IPS-20b (cell line): ENCODE data around the gene AFAP1L2.

ENCODE experiments used
- H3K27ac ChIP-seq: one replicate; pipeline ENCODE4 v1.5.1; 2013; ENCODE audit warnings: low read length
- H3K27me3 ChIP-seq: 2 replicates; pipeline ENCODE4 v1.6.1; 2013; ENCODE audit warnings: mild to moderate bottlenecking, low read length, inconsistent platforms; ENCODE audit not compliant: insufficient read depth
- H3K36me3 ChIP-seq: 2 replicates; pipeline ENCODE4 v1.6.1; 2013; ENCODE audit warnings: low read depth, mild to moderate bottlenecking, inconsistent platforms, low read length, moderate library complexity; ENCODE audit not compliant: insufficient read depth
- H3K4me1 ChIP-seq: 2 replicates; pipeline ENCODE4 v1.6.1; 2013; ENCODE audit warnings: mild to moderate bottlenecking, control low read depth, inconsistent platforms, low read length, moderate library complexity; ENCODE audit not compliant: insufficient read depth
- H3K4me3 ChIP-seq: 2 replicates; pipeline ENCODE4 v1.5.1; 2013; ENCODE audit warnings: mild to moderate bottlenecking, low read length, inconsistent platforms
- H3K9ac ChIP-seq: 2 replicates; pipeline ENCODE4 v1.6.1; 2013; ENCODE audit warnings: low read depth, mild to moderate bottlenecking, inconsistent platforms, low read length, moderate library complexity
- H3K9me3 ChIP-seq: 2 replicates; pipeline ENCODE4 v1.6.1; 2013; ENCODE audit warnings: mild to moderate bottlenecking, low read depth, low read length, inconsistent platforms; ENCODE audit not compliant: insufficient read depth

The AFAP1L2 gene

DNA sequence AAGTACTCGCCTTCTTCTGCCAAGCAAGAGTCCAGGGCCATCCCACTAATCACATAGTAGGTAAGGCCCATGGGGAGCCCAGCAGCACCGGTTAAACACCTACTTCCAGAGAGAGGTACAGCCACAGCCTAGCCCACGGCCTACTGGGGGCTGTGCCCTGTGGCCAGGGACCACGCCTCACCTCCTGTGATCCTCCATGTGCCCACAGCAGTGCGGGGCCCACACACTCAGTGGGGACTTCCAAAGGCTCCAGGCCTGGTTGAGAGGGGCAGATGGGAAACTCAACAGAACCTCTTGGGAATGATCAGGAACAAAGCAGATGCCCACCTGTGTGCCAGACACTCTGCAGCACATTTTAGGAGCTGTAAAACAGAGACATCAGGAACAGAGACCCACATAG is 19.7 kb downstream of the AFAP1L2 start:
- Histone ChIP-seq H3K36me3 (no peaks in the 10 kb centered on the region), H3K4me1 (no peaks in the 10 kb centered on the region), H3K4me3 (no peak overlapping the region), H3K27me3 (no peaks in the 10 kb centered on the region), H3K9me3 (no peaks in the 10 kb centered on the region), H3K9ac (no peak overlapping the region), H3K27ac (no peak overlapping the region)

DNA sequence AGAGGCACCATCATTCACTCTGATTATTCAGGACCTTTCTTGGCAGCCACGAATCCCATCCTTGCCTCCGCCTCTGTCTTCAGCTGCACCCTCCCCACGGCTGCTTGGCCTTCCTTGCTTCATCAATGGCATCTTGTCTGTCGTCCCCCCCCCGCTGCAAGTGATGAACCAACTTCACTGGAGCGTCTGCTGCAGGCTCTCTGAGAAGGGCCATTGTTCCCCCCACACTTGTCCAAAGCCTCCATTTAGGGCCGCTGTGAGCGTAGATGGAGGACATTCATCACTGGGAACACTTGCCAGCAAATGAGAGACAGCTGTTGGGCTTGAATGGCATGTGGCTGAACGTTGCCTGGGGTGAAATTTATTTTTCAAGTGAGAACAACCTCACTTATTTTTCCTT is 20.1 kb downstream of the AFAP1L2 start:
- Histone ChIP-seq H3K4me1 (no peaks in the 10 kb centered on the region), H3K9ac (no peak overlapping the region), H3K36me3 (no peaks in the 10 kb centered on the region), H3K9me3 (no peaks in the 10 kb centered on the region), H3K27ac (no peak overlapping the region), H3K4me3 (no peak overlapping the region), H3K27me3 (no peaks in the 10 kb centered on the region)

DNA sequence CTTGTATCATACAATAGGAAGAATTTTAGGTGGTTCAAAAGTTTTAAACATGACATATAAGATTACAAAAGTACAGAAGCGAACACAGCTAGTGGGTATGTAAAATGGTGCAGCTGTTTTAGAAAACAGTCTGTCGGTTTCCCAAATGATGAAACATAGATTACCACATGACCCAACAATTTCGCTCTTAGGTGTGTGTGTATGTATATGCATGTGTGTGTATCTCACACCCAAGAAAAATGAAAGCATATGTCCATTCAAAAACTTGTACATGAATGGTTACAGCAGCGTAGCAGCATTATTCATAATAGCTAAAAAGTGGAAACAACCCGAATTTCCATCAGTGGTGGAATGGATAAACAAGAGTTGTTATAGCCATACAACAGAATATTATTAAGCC is 23.5 kb downstream of the AFAP1L2 start:
- Histone ChIP-seq H3K4me3 (no peak overlapping the region), H3K4me1 (no peaks in the 10 kb centered on the region), H3K9me3 (no peaks in the 10 kb centered on the region), H3K36me3 (no peaks in the 10 kb centered on the region), H3K9ac (no peak overlapping the region), H3K27ac (no peak overlapping the region), H3K27me3 (no peaks in the 10 kb centered on the region)

DNA sequence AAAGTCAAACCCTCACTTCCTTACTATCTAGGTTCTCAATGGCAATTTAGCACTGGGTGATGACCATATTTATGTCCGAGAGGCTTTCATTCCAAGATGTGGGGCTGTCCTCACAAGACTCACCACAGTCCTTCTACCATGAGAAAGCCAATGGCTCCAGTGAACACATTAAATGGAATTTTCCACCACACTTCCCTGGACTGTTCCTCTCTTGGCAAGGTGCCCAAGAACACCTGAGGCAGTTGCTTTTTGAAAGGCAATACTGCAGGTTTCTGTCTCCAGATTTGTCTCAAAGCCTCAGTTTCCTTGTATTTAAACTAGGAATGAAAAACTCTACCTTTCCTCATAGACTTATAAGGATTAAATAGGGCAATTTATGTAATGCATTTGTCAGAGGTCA is 24.2 kb downstream of the AFAP1L2 start:
- Histone ChIP-seq H3K9ac (no peak overlapping the region), H3K36me3 (no peaks in the 10 kb centered on the region), H3K4me3 (no peak overlapping the region), H3K27ac (no peak overlapping the region), H3K9me3 (no peaks in the 10 kb centered on the region), H3K4me1 (no peaks in the 10 kb centered on the region), H3K27me3 (no peaks in the 10 kb centered on the region)

DNA sequence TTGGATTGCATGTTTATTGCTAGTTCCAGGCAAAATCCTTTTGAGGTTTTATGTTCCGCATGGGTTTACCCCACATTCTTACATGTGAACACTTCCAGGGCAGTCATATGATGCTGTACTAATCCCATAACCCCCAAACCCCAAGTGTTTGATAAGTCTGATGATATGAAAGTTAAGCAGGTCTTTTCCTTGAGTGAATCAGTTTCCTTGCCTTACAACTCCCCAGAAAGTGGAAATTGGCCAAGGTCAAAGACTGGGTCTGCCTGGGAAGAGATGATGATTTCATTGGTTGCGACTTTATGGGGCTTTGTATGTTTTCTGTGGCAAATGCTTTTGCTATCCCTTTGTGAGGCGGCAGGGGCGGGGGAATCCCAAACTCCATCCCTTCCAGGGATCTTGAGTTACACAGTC is 24.7 kb downstream of the AFAP1L2 start:
- no peak overlapping the region for H3K4me3 ChIP-seq
- no peaks in the 10 kb centered on the region for H3K36me3 ChIP-seq

DNA sequence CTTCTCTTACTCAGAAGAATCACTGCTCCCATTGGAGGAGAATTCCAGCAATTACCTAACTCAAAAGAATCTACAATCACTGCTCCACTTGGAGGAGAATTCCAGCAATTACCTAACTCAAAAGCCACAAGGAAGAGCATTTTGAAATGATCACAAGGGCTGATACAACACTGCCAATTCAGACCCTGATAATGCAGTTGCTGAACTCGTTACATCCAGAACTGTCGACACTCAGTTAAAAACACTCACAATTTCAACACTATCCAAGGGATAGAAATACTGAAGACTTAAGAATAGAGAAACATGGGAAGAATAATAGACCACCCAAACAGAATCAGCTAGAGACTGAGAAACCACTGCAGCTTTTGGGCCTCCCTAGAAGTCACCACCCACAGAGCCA is 27.8 kb downstream of the AFAP1L2 start:
- no peaks in the 10 kb centered on the region for H3K4me1 ChIP-seq
- no peak overlapping the region for H3K9ac ChIP-seq
- no peak overlapping the region for H3K27ac ChIP-seq
- no peaks in the 10 kb centered on the region for H3K27me3 ChIP-seq
- H3K36me3 ChIP-seq, result no peaks in the 10 kb centered on the region
- H3K4me3 ChIP-seq, result no peak overlapping the region
- no peaks in the 10 kb centered on the region for H3K9me3 ChIP-seq

More for the DNA sequence above, 24.7 kb downstream of the AFAP1L2 start:
- Histone ChIP-seq H3K27ac (no peak overlapping the region), H3K4me1 (no peaks in the 10 kb centered on the region), H3K27me3 (no peaks in the 10 kb centered on the region), H3K9me3 (no peaks in the 10 kb centered on the region), H3K9ac (no peak overlapping the region)

DNA sequence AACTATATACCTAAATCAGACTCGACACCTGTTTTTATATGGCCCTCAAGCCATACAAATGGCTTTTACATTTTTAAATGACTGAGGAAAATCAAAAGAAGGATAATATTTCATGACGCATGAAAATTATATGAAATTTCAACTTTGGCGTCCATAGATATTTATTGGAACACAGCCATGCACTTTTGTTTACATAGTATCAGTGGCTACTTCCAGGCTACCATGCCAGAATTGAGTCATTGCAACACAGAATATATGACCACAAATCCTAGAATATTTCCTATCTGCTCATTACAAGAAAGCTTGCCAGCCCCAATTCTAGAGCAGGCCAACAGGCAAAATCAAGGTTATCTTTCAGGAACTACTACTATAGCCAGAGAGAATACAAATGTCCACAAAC is 29.3 kb downstream of the AFAP1L2 start:
- Histone ChIP-seq H3K4me3 (no peak overlapping the region), H3K9ac (no peak overlapping the region), H3K27ac (no peak overlapping the region), H3K9me3 (no peaks in the 10 kb centered on the region), H3K4me1 (no peaks in the 10 kb centered on the region), H3K27me3 (no peaks in the 10 kb centered on the region), H3K36me3 (no peaks in the 10 kb centered on the region)

DNA sequence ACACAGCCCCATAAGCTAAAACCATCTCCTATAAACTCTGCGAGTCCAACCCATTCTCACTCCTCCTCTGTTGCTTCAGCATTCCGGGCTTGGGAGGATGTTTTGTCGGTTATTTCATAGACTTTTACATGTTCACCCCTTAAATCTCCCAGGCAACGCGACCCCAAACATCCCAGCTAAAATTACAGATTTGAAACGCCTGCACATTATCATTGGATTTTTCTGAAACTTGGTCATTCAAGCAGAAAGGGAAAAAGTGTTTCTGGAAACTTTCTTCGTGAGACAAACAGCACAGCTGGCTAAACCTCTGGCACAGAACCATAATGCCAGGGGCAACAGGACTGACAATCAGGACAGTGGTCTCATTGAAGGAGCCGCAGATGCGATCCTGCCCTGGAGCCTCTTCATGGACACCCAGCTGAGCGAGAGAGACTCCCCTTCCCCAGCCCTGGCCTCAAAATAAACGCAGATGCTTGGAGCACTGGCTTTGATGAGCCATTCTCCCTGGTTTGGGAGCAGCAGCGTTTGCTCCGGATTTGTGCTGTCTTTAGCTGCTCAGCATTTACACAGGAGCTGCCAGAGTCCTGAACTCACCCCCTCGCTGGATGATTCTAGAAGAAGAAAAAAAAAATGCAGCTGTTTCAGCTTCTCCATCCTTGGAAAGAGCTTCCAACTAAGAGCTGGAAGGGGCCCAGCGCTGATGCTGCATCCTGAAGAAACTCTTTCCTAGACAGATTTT is 30.1 kb downstream of the AFAP1L2 start:
- Histone ChIP-seq H3K27ac (no peak overlapping the region), H3K4me1 (no peaks in the 10 kb centered on the region), H3K36me3 (no peaks in the 10 kb centered on the region), H3K9ac (no peak overlapping the region), H3K9me3 (no peaks in the 10 kb centered on the region), H3K4me3 (no peak overlapping the region), H3K27me3 (no peaks in the 10 kb centered on the region)

DNA sequence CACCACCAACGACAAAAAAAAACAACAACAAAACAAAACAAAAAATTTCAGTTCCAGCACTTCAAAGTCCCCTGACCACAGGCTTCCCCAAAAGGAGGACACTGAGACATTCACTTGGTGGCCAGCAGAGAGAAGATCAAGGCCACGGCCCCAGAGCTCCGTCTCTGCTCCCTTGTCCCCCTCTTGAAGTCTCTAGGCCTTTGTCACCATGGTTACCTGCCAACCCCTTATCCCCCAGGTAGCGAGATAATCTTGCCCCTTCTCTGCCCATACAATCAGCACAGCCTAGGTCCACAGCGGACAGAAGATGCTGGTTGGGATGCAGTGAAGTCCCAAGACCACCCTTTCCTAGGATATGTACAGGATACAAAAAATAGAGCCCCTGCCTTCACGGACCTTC is 30.7 kb downstream of the AFAP1L2 start:
- Histone ChIP-seq H3K9me3 (no peaks in the 10 kb centered on the region), H3K27me3 (no peaks in the 10 kb centered on the region), H3K36me3 (no peaks in the 10 kb centered on the region), H3K9ac (no peak overlapping the region), H3K4me1 (no peaks in the 10 kb centered on the region), H3K4me3 (no peak overlapping the region), H3K27ac (no peak overlapping the region)

DNA sequence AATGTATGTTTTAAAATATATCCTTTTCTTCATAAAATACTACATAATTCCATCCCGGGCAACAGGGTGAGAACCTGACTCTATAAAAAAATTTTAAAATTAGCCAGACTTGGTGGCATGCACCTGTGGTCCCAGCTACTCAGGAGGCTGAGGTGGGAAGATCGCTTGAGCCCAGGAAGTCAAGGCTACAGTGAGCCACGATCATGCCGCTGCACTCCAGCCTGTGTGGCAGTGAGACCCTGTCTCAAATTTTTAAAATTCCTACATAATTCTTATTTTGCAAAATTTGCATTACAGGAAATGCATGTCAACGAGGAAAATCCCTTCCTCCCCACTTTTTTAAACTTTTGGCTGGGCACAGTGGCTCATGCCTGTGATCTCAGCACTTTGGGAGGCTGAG is 31.3 kb downstream of the AFAP1L2 start:
- Histone ChIP-seq H3K9ac (no peak overlapping the region), H3K27ac (no peak overlapping the region), H3K4me1 (no peaks in the 10 kb centered on the region), H3K9me3 (no peaks in the 10 kb centered on the region), H3K27me3 (no peaks in the 10 kb centered on the region), H3K36me3 (no peaks in the 10 kb centered on the region), H3K4me3 (no peak overlapping the region)

DNA sequence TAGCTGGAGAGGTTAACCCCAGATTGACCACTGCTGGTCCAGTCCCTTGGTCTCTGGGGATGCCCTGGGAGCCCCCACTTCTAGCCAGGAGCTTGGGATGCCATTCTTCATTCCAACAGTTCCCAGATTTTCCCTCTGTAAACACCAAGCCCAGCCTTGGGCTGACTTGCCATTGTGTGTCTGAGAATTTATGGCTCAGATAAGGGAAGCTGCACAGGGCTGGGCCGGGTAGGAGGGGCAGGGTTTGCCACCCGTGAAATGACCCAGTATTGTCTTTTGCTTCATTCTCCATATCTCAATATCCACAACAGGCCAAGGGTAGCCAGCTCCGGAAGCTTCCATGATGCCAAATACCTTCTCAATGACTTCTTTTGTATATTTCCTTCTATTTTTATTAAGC is 32.1 kb downstream of the AFAP1L2 start:
- Histone ChIP-seq H3K4me1 (no peaks in the 10 kb centered on the region), H3K36me3 (no peaks in the 10 kb centered on the region), H3K27me3 (no peaks in the 10 kb centered on the region), H3K27ac (no peak overlapping the region), H3K9me3 (no peaks in the 10 kb centered on the region), H3K4me3 (no peak overlapping the region), H3K9ac (no peak overlapping the region)

DNA sequence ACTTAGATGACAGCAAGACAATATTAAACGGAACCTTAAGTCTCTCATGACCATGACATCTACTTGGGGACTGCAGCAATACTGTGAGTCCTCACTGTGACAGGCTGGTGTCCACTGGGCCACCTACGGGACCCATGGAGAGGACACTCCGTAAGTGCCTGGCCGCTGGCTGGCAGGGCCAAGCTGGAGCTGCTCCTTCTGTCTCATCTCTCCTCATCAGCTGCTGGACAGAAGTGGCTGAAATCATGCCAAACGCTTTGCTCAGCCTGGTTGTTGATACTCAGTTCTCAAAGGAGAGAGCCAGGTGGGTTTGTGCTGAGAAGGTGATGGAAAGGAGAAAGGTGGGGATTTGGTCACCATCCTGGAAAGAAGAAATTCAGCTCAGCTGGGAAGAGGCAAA is 33.3 kb downstream of the AFAP1L2 start:
- Histone ChIP-seq H3K27ac (no peak overlapping the region), H3K4me1 (no peaks in the 10 kb centered on the region), H3K9ac (no peak overlapping the region), H3K9me3 (no peaks in the 10 kb centered on the region), H3K4me3 (no peak overlapping the region), H3K36me3 (no peaks in the 10 kb centered on the region), H3K27me3 (no peaks in the 10 kb centered on the region)
